GM19468 (cell line): ENCODE measurements around the gene PDGFRA.

Experiments used
- ATAC-seq: cut with Tn5 transposase; IDR thresholded peaks from one replicate; pipeline ENCODE4 v1.9.1; 2021; ENCODE audit warnings: mild to moderate bottlenecking, moderate library complexity, moderate number of reproducible peaks; ENCODE audit not compliant: unreplicated experiment; ENCODE audit errors: extremely low read depth

Gene PDGFRA

DNA sequence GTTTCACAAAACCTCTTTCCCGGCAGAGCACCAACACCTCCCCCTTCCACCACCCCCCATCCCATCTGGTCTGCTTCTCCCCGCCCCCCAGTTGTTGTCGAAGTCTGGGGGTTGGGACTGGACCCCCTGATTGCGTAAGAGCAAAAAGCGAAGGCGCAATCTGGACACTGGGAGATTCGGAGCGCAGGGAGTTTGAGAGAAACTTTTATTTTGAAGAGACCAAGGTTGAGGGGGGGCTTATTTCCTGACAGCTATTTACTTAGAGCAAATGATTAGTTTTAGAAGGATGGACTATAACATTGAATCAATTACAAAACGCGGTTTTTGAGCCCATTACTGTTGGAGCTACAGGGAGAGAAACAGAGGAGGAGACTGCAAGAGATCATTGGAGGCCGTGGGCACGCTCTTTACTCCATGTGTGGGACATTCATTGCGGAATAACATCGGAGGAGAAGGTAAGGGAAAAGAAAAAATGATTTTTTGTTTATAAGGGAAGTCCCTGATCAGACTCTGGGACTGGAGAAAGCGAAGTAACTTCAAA is at the start of gene PDGFRA:
Gene PDGFRA, plus strand, starts transcription at position 333 of the 541 bp plus-strand sequence. CDS start 29,476 bp downstream, outside the sequence.
- ATAC-seq: no peak

DNA sequence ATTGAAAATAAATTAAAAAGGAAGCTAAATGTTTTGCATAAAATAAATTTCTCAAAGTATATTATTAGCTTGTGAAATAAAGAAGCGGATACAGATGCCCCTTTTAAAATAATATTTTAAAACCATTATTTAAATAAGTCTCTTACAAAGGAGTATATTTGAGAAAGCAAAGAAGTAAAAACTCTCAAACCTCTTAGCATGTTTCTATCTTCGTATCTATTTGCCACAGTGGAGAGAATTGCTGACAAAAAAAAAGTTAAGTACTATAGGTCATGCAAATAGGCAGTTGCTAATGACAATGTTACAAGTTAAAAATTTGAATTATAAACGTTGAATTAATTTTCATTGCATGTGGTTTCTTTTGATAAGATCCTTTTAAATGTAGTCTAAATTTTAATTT is 44.5 kb upstream of the PDGFRA start:
- no peak for ATAC-seq

DNA sequence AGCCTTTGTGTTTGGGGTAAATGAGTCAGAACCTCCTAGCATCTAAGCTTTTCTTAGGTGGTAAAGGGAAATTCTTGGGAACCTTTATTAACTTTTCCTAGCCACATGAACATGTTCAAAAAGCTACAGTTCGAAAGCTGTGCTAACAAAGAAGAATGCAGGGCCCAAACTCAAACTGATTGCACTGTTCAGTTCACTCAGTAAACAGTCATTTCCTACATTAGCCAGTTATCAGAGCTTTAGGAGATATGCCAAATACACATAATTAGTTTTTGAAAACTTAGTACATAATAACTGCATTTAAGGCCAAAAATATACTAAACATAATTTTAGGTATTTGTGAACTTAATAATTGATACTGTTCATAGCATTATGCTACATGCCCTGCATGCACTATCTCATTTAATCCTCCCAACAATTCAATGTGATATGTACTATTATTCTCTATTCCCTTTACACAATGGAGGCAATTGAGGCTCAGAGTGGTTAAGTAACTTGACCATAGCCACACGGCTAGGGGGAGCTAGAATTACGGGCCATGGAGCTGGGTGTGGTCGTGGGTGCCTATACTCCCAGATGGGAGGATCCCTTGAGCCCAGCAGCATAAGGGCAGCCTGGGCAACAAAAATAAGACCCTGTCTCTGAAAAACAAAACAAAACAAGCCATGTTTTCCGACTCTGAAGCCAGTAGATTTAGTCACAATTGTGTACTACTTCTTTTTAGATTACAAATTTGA is 43.9 kb upstream of the PDGFRA start:
- ATAC-seq: no peak

DNA sequence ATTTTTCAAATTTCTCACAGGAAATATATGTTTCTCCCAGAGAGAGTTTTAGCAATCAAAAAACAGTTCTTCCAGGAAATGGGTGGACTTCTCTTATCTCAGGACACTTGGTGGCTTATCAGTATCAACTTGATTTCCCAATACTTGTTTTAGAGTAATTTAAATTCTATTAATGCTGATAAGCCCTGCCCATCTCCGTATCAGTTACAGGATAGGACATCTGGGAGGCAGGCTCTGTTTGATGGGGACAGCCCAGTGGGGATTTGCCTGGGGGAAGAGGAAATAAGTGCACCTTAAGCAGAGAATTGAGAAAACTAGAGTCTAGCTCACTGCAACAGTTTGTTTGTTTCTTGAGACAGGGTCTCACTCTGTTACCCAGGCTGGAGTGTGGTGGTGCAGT is 43.2 kb upstream of the PDGFRA start:
- no peak for ATAC-seq

DNA sequence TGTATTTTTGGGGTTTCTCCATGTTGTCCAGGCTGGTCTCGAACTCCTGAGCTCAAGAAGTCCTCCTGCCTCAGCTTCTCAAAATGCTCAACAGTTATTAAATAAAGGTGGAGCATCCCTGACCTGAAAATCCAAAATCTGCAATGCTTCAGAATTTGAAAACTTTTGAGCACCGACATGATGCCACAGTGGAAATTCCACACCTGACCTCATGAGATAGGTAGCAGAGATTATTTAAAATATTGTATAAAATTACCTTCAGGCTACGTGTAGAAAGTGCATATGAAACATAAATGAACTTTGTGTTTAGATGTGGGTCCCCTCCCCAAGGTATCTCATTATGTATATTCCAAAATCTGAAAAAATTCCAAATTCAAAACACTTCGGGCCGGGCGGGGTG is 42.7 kb upstream of the PDGFRA start:
- no peak for ATAC-seq

DNA sequence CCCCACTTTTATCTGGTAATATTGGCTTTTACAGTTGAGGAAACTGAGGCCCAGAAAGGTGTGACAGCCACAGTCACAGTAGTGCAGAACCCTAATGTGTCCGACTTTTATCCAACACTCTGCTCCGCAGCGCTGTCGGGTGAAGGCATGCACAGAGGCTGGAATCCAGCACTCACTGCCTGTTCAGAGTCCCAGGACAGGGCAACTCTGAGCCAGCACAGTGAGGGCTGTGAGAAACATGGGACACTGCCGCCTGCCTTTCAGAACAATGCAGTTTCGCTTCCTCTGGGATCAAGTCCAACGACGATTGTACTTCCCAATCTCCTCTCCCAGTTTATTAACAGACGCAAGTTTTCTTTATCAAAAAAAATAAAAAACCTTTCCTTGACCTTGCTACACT is 41.9 kb upstream of the PDGFRA start:
- ATAC-seq: no peak

DNA sequence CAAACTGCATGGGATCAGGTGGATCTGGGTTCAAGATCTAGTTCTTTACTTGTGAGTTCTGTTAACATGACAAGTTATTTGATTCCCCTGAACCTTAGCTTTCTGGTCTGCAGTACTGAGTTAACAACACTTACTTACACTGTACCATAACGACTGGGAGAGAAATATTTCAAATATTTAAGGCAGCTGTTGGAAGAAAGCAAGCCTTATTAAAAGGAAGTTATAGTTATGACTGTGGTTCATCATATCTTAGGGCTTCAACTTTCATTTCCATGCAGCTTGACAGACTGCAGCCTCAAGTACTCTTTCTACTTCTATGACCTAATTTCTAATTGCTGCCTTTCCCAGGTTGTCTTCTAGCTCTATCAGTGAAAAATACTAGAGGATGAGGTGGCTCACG is 40.0 kb upstream of the PDGFRA start:
- ATAC-seq: no peak

DNA sequence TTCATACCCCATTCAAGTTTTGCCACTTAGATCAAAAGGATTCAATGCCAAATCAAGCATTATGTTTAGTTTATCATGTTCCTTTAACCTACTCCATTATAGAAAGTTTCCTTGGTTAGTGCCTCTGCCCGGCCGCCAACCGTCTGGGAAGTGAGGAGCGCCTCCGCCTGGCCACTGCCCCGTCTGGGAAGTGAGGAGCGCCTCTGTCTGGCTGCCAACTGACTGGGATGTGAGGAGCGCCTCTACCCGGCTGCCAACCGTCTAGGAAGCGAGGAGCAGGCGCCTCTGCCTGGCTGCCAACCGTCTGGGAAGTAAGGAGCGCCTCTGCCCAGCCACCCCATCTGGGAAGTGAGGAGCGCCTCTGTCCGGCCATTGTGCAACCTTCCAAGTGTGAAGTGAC is 36.3 kb upstream of the PDGFRA start:
- ATAC-seq: no peak

DNA sequence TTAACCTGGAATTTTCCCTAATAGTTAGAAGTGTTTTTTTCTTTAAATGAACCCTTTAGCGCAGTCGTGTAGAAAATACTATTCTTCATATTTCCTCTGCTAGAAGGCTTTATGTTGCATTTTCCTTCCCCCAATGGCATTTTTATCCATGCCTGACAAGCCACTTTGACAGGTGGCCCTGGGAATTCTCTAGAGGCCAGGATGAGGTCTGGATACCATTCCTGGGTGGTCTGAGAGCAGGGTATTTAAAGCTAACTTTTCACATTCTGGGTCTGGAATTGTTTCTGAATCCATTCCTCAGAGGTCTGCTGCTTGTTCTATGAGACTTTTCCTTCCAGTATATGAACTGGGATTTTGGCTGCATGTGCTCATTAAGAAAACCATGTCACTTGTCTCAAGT is 31.2 kb upstream of the PDGFRA start:
- no peak for ATAC-seq

DNA sequence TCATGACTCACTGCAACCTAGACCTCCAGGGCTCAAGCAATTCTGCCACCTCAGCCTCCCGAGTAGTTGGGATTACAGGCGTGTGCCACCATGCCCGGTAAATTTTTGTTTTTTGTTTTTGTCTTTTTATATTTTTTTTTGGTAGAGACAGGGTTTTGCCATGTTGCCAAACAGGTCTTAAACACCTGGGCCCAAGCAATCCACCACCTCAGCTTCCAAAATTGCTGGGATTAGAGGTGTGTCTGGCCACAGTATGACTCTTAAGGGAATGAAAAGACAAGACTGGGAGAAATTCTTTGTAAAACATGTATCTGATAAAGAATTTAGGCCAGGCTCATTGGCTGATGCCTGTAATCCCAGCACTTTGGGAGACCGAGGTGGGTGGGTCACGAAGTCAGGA is 29.2 kb upstream of the PDGFRA start:
- ATAC-seq: no peak

DNA sequence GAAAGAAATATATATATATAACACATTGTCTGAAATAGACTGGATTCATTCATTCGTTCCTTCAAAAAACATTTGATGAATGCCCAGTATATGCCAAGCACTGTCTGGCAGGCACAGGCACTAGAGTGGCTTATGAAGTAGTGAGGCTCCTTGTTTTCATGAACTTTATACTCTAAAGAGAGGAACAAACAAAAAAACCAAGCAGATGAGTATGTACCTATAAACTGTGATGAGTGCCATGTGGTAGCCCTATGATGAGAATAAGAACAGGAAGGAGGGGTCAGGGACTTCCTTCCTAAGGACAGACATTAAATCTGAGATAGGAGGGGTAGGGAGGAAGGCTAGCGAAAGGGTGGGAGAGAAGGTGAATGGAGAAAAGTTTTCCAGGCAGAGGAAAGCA is 19.5 kb upstream of the PDGFRA start:
- no peak for ATAC-seq

DNA sequence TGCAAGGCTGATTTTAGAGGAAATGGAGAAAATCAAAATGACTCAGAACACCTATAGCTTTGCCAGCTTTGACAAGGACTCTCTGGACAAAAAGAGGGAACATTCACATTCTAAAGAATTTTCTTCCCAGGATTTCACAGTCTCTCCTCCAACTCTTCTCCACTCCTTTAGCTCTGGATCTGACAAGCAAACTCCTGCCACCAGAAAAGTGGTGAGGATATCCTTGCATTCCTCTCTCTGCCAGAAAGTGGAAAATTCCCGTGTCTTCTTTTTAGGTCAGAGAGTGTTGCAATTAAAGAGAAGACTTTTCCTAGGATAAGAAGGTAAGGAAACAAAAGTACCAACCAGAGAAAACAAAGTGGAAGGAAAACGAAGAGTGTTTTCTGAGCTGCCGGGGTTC is 16.1 kb upstream of the PDGFRA start:
- ATAC-seq: no peak

DNA sequence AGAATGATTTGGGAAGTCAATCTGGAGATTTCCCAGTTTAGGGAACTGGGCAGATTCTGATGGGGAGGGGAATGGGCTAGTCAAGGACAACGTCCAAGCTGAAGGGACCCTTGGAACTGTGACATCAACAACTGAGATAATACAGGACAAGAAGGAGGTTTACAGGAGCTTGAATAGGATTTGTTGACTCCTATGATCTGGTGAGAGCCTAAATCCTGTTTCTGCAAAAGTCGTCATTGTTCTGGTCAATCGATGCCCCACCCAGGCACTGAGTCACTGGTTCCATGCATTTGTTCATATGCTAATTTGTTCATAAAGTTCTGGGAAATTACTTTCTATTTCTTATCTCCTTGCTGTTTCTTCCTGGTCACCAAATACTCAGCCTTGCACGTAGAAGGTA is 15.3 kb upstream of the PDGFRA start:
- no peak for ATAC-seq

DNA sequence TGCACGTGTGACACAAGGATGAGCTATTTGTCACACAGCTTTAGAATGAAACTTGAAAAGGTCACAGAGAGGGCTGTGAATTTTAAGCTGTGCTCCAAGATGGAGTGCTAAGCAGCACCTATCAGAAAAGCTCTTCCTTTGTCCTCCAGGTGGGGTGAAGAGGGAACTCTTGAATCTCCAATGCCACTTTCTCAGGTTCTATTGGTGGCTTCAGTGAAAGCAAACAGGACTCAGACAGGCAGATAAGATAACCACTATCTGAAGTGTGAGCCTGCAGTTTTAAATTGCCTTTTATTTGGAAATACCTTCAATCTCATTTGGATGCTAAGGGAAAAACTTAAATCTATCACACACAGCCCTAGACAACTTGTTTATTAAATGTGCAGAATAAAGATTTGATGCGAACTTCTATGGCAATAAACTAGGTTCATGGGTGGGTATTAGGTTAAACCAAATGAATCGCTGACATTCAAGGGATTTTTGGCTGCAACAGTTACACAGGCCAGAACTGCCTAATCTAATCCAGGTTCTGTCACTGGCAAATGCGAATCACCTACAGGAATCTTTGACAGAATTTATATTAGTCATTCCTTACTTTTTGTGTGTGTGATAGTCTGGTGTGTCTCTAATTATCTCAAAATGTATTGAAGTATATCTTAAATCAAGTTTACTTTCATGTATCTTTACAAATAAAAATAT is 13.6 kb upstream of the PDGFRA start:
- ATAC-seq: no peak

DNA sequence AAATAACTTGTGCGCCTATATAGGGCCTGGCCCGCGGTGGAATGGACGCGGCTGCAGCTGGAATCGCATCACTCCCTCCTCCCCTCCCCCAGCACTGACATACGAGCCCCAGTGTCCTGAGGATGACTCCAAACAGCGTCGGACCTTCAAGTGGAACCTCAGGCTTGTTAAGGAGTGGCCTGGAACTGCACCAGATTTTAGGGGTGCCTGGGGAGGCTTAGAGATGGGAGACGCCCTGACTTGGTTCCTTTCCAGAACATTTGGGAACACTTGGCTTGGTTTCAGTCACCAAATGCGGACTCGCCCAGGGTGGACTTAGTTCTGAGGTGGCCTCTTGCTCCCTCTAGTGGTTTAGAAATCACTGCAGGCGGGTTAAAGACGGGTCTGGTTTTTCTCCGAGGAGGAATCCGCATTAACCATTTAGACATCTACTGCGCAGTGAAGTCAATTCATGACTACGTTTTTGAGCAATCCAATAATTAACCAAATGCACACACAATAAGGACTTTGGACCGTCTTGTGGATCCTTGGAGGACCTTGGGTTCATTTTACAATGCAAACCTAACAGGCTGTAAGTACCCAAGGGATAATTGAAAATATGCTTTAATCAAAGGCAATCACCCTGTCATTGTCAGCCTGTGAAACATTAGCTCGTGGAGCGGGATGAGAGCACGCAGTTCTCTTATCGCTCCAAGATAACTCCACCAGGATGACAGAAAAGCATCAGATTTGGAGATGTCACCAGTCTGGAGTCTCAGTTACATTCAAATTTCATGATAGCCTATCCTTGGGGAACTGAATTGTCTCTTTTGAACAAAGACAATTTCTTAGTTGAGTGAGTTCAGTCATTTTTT is 11.2 kb upstream of the PDGFRA start:
- ATAC-seq: no peak

DNA sequence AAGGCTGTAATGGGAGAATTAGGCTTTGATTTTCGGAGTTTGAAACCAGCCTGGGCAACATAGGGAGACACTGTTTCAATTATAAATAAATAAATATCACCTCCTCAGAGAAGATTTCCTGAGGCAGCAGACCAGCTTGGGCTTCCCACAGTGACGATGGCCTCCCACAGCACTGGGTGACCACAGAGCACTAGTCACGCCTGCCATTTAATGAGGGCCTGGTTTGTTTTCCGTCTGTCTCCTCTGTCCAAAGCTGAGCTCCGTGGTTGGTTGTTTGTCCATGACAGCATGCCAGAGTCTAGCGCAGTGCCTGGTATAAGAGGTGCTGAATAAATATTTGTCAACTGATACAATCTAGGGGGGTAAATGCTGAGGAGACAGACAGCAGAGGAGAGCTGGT is 10.4 kb upstream of the PDGFRA start:
- ATAC-seq: no peak

DNA sequence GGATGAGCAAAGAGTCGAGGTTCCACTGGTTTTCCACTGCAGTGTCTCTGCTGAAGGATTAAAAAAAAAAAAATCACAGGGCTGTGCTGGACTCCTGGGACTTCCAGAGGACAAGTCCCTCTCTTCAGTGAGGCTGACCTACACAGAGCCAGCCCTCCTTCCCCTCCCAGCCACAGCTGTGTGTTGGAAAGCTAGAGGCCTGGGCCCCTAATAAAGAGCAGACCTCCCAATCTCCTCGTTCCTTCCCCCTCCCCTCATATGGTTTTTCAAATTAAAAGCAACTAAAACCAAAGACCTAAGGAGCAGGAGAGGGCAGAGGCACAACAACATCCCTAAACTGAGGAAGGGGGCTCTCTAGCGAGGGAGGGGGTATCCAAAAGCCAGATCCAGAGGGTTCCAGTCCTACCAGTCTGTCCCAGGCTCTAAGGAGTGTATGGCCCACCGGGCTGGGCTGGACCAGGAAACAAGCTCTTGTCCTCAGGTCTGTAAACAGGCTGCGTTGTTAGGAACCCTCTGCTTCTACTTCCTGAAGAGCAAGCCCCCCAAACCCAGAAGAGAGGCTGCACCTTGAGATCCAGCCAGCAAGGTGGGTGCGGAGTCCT is 4.0 kb upstream of the PDGFRA start:
- no peak for ATAC-seq

DNA sequence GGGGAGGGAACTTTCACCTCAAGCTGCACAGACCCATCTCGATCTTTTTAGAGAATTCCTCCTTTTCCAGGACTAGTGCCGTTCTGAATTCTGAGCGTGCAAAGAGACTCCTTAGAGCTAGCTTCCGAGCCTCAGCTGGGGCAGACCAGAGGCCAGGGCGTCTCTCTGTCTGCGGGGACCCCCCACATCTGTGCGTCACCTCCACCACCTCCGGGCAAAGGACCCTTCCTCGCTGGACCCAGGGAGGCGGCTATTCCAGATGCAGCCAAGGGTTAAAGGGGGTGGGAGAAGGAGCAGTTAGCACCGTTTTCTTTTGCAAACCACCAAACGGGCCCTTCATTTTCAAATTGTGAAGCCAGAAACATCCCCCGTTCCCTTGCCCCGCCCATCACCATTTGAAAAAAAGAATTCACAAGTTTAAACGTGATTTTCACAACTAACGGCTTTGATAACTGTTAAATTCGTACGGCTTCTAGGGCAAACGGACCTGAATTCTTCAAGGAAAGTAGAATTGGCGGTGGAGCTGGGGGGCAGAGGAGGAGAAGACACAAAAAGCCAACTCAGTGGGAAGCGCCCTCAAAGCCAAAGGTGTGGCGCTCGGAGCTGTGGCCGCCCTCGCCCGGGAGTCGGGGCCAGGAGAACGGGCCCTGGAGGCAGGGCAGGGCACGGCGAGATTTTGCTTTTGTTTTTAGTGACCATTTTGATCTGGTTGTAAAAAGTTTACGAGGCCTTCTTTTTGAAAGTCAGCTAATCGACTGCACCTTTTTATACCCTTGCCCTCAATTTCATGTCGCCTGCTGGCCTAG is 3.3 kb upstream of the PDGFRA start:
- ATAC-seq: no peak

DNA sequence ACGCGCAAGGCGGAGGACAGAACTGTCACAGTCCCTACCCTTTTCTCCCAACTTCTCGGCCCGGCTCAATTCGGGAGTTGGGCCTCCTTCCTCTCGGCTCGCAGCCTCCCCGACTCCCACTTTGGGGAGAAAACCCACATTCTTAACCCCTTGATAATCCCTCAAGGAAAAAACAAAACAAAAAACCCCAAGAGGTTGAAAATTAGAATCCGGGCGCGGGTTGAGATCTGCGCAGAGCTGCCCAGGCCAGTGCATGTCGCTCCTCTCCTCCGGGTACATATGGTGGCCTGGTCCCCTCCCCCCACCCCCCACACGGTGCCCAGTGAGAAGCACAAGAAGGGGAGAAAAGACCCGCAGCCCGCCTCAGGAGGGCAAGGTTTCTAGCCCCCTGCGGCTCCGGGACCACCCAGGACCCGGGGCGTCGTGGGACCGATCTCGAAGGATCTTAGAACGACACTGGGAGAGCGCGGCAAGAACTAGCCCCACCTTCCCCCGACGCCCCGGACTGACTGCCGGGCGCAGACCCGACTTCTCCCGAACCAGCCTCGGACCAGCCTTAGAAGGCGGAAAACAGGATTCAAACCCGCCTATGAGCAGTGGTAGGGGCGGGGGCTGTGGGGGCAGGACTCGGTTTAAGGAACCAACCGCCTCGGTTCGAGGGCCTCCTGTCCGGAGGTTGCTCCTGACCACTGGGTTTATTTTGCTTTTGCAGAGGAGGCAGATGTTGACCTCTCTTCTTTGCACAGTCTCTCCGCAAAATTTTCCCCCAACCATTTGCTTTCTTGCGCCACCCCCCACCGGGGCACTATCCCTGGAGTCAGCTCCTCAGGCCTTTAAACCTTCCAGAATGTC is 2.5 kb upstream of the PDGFRA start:
- ATAC-seq: no peak
